ENCODE measurements around the gene DMD.

The DMD gene

GRCh38 chrX:32788936-32789335 lies 422.4 kb downstream of the DMD start:
- DNase-seq (ENCODE audit: extremely low spot score) = no peak
- ChIA-PET POLR2A (no interaction called here), CTCF (no interaction called here)
- no peak for TF ChIP-seq CTCF (IDR thresholded peaks at IDR 0.05; ENCODE audit: control extremely low read depth, extremely low read depth, low read depth, missing control alignments)

- DNase-seq (ENCODE audit: extremely low spot score) = no peak
- CTCF ChIA-PET = no interaction called here
- POLR2A ChIA-PET = no interaction called here
- no peak for TF ChIP-seq CTCF (IDR thresholded peaks at IDR 0.05; ENCODE audit: control extremely low read depth, extremely low read depth, low read depth, missing control alignments)
Observed at GRCh38 chrX:32780109-32780508, 431.2 kb downstream of the DMD start.

GRCh38 chrX:32778965-32779364 lies 432.4 kb downstream of the DMD start:
- DNase-seq (ENCODE audit: extremely low spot score) = no peak
- POLR2A ChIA-PET = no interaction called here
- CTCF ChIA-PET = no interaction called here
- no peak for TF ChIP-seq CTCF (IDR thresholded peaks at IDR 0.05; ENCODE audit: control extremely low read depth, extremely low read depth, low read depth, missing control alignments)

- CTCF ChIA-PET = no interaction called here
- no peak for DNase-seq (ENCODE audit: extremely low spot score)
- POLR2A ChIA-PET = no interaction called here
- TF ChIP-seq CTCF (IDR thresholded peaks at IDR 0.05; ENCODE audit: control extremely low read depth, extremely low read depth, low read depth, missing control alignments) = no peak
Observed at GRCh38 chrX:32774966-32775365, 436.4 kb downstream of the DMD start.

GRCh38 chrX:32749070-32749469 lies 462.3 kb downstream of the DMD start:
- POLR2A ChIA-PET = no interaction called here
- CTCF ChIA-PET = no interaction called here
- DNase-seq (ENCODE audit: extremely low spot score) = no peak
- no peak for TF ChIP-seq CTCF (IDR thresholded peaks at IDR 0.05; ENCODE audit: control extremely low read depth, extremely low read depth, low read depth, missing control alignments)

GRCh38 chrX:32745323-32745722 lies 466.0 kb downstream of the DMD start:
- DNase-seq (ENCODE audit: extremely low spot score) = no peak
- ChIA-PET CTCF (no interaction called here), POLR2A (no interaction called here)
- no peak for TF ChIP-seq CTCF (IDR thresholded peaks at IDR 0.05; ENCODE audit: control extremely low read depth, extremely low read depth, low read depth, missing control alignments)

- CTCF ChIA-PET = no interaction called here
- POLR2A ChIA-PET = no interaction called here
- DNase-seq (ENCODE audit: extremely low spot score) = no peak
- no peak for TF ChIP-seq CTCF (IDR thresholded peaks at IDR 0.05; ENCODE audit: control extremely low read depth, extremely low read depth, low read depth, missing control alignments)
Observed at GRCh38 chrX:32744921-32745320, 466.4 kb downstream of the DMD start.

All from GM10248 (cell line).